Caco-2 (cell line): Measurements from ENCODE around the gene TMEM161A. TPM values are rescaled to one million over a fixed set of nuclear protein-coding genes. Genes with fewer than 3 reads are reported as not detected.

Experiments
- BruUV-seq: library from RNA; stranded (reverse); fragments of 400-500 nt; replicated peaks from 2 replicates; lab custom pipeline; 2021; lab: Mats Ljungman, UMichigan
- CTCF ChIA-PET: fragments of 300-600 bp; sonication (Branson Sonifier 250); formaldehyde crosslinking; loops from one replicate; lab custom pipeline; 2022; ENCODE audit warnings: antibody characterized with exemption; lab: Charles Lee
- POLR2A ChIA-PET: fragments of 300-600 bp; sonication (Branson Sonifier 250); formaldehyde crosslinking; loops from one replicate; lab custom pipeline; 2022; ENCODE audit warnings: antibody characterized with exemption; lab: Charles Lee
- DNase-seq, 2 experiments: peaks; one replicate each; pipeline versions ENCODE4 v3.0.0 to v3.0.0-alpha.2; 2020 to 2022
- H3K27me3 ChIP-seq: replicated peaks from 2 replicates; pipeline ENCODE4 v1.6.0; 2011; ENCODE audit warnings: low read length; ENCODE audit not compliant: control insufficient read depth, insufficient read depth
- H3K36me3 ChIP-seq: 2 replicates; pipeline ENCODE4 v1.5.1; 2011; ENCODE audit warnings: low read length; ENCODE audit not compliant: control insufficient read depth, insufficient read depth
- H3K4me1 ChIP-seq: fragments of 250-450 bp; sonication (Bioruptor Pico); 2 replicates; pipeline ENCODE4 v1.5.1; 2020; ENCODE audit warnings: mild to moderate bottlenecking
- H3K4me3 ChIP-seq: 2 replicates; pipeline ENCODE4 v1.5.1; 2011; ENCODE audit warnings: low read depth, mild to moderate bottlenecking, control low read depth, low read length
- H3K9me3 ChIP-seq: fragments of 250-450 bp; sonication (Bioruptor Pico); 2 replicates; pipeline ENCODE4 v1.5.1; 2020; ENCODE audit warnings: mild to moderate bottlenecking, moderate library complexity
- H3K27ac Mint-ChIP-seq: one replicate; pipeline ENCODE4 v1.8.0; 2022; ENCODE audit warnings: mixed read lengths; ENCODE audit not compliant: unreplicated experiment
- H3K27me3 Mint-ChIP-seq: one replicate; pipeline ENCODE4 v1.8.0; 2022; ENCODE audit warnings: mixed read lengths; ENCODE audit not compliant: insufficient read depth, unreplicated experiment
- H3K36me3 Mint-ChIP-seq: one replicate; pipeline ENCODE4 v1.8.0; 2022; ENCODE audit warnings: mild to moderate bottlenecking, mixed read lengths; ENCODE audit not compliant: insufficient read depth, unreplicated experiment
- H3K4me1 Mint-ChIP-seq: one replicate; pipeline ENCODE4 v1.8.0; 2022; ENCODE audit warnings: low read depth, mixed read lengths; ENCODE audit not compliant: unreplicated experiment
- H3K4me3 Mint-ChIP-seq: one replicate; pipeline ENCODE4 v1.8.0; 2022; ENCODE audit warnings: mild to moderate bottlenecking, moderate library complexity, mixed read lengths; ENCODE audit not compliant: unreplicated experiment
- H3K9me3 Mint-ChIP-seq: one replicate; pipeline ENCODE4 v1.8.0; 2022; ENCODE audit warnings: mixed read lengths; ENCODE audit not compliant: unreplicated experiment
- intact Hi-C: fragments of 100-400 bp; cut with micrococcal nuclease; formaldehyde crosslinking; loops from one replicate; pipeline ENCODE4 v1.10.0; 2022; ENCODE audit not compliant: unreplicated experiment
- total RNA-seq: library from RNA; stranded (reverse); gene quantifications from 2 replicates; pipeline ENCODE4 v1.2.3, GENCODE V29; 2022
- TF ChIP-seq, protein P1 (sequence below), 2 experiments: fragments of 200-600 bp in 1 of 2; IDR thresholded peaks; 1 replicate in 1 of 2; 2 replicates in 1 of 2; pipeline versions ENCODE4 v1.5.1 to v1.8.0; 2011 to 2022; ENCODE audit warnings: antibody characterized with exemption in 1 of 2, control low read depth in 1 of 2, inconsistent platforms in 1 of 2, low read depth in 1 of 2, low read length in 1 of 2, mild to moderate bottlenecking in 1 of 2, moderate library complexity in 1 of 2; ENCODE audit not compliant: insufficient read depth in 1 of 2, severe bottlenecking in 1 of 2, unreplicated experiment in 1 of 2

Gene TMEM161A
- total RNA-seq, 1 experiment from 2014 or later, result 36.9 TPM

DNA sequence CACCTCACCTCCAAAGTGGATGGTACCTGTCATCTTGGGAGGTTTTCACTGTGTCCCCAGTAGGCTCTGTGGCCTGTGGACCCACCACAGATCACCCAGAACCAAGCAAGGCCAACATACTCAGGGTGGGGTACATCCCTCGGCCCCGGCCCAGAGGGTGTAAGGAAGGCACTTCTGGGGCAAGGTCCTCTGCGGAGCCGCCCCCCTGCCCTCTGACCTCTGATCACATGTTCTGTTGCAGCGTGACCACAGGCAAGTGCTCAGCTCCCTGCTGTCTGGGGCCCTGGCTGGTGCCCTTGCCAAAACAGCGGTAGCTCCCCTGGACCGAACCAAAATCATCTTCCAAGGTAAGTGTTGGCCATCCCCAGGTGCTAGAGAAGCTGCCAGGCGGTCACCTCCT is 36.7 kb downstream of the TMEM161A start:
- Histone ChIP-seq H3K36me3 (no peaks in the 10 kb centered on the region), H3K9me3 (no peaks in the 10 kb centered on the region), H3K4me3 (no peak overlapping the region), H3K4me1 (peaks cover 45% of the 10 kb centered on the region), H3K27me3 (no peaks in the 10 kb centered on the region)
- intact Hi-C loops, result no loop called here
- no peak for DNase-seq
- BruUV-seq, result no TSS peak
- no peaks in the 10 kb centered on the region for H3K36me3 Mint-ChIP-seq
- no peaks in the 10 kb centered on the region for H3K9me3 Mint-ChIP-seq
- no peak overlapping the region for H3K27ac Mint-ChIP-seq
- TF ChIP-seq, protein P1, sequence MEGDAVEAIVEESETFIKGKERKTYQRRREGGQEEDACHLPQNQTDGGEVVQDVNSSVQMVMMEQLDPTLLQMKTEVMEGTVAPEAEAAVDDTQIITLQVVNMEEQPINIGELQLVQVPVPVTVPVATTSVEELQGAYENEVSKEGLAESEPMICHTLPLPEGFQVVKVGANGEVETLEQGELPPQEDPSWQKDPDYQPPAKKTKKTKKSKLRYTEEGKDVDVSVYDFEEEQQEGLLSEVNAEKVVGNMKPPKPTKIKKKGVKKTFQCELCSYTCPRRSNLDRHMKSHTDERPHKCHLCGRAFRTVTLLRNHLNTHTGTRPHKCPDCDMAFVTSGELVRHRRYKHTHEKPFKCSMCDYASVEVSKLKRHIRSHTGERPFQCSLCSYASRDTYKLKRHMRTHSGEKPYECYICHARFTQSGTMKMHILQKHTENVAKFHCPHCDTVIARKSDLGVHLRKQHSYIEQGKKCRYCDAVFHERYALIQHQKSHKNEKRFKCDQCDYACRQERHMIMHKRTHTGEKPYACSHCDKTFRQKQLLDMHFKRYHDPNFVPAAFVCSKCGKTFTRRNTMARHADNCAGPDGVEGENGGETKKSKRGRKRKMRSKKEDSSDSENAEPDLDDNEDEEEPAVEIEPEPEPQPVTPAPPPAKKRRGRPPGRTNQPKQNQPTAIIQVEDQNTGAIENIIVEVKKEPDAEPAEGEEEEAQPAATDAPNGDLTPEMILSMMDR (IDR thresholded peaks at IDR 0.05; ENCODE audit: insufficient read depth in 1 of 2, low read depth in 1 of 2, low read length in 1 of 2, severe bottlenecking in 1 of 2, unreplicated experiment in 1 of 2), result no peak
- H3K27me3 Mint-ChIP-seq, result no peaks in the 10 kb centered on the region
- ChIA-PET POLR2A (no interaction called here), CTCF (no interaction called here)
- no peak overlapping the region for H3K4me3 Mint-ChIP-seq
- peaks cover 8% of the 10 kb centered on the region for H3K4me1 Mint-ChIP-seq

DNA sequence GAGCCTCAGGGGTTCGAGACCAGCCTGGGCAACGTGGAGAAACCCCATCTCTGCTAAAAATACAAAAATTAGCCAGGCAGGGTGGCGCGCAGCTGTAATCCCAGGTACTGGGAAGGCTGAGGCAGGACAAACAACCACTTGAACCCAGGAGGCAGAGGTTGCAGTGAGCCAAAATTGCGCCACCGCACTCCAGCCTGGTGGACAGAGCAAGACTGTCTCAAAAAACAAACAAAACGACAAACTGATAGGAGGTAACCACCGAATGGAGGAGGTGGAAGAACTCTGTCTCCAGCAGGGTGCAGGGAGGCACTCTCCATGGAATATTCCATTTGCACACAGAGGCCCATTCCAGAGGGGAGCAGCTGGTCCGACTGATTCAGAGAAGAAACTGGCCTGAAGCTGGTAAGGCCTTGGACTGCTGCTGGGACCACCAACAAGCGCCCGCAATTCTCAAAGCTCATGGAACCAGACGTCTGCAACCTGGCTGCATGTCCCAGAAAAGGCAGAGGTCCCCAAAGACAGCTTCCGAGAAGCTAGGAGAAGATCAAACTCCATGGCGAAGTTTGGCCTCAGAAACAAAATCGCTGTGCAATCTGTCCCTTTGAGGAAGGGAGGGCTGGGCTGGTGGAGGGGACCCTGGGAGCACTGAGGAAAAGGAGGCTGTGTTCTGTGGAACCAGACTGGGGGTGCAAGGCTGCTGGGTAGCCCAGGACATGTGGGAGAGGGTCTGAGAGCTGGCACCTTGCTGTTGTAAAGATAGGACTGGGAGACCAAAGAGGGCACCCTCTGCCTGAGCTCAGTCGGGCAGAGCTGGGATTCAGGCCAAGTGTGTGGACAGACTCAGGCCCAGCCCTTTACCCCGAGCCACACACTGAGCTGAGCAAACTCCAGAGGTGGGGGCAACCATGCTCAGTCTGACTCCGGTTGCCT is 39.3 kb downstream of the TMEM161A start:
- H3K27ac Mint-ChIP-seq, result peak overlapping the region; percentile 63
- DNase-seq, result peak in 1 of 2 experiments; percentile 24
- no peaks in the 10 kb centered on the region for H3K9me3 Mint-ChIP-seq
- intact Hi-C loops, result no loop called here
- no peaks in the 10 kb centered on the region for H3K27me3 Mint-ChIP-seq
- no peaks in the 10 kb centered on the region for H3K9me3 ChIP-seq
- BruUV-seq, result no TSS peak
- no peaks in the 10 kb centered on the region for H3K36me3 ChIP-seq
- H3K4me3 Mint-ChIP-seq, result no peak overlapping the region
- POLR2A ChIA-PET, result no interaction called here
- peaks cover 14% of the 10 kb centered on the region for H3K4me1 Mint-ChIP-seq
- TF ChIP-seq, protein P1 (IDR thresholded peaks at IDR 0.05; ENCODE audit: insufficient read depth in 1 of 2, low read depth in 1 of 2, low read length in 1 of 2, severe bottlenecking in 1 of 2, unreplicated experiment in 1 of 2), result no peak
- H3K27me3 ChIP-seq, result no peaks in the 10 kb centered on the region
- CTCF ChIA-PET, result interaction anchor here (0.6 kb wide), 1 partner anchor 17 kb away, joined by 3 read pairs; no protein-coding TSS in a partner anchor
- no peaks in the 10 kb centered on the region for H3K36me3 Mint-ChIP-seq
- H3K4me1 ChIP-seq, result peaks cover 53% of the 10 kb centered on the region
- H3K4me3 ChIP-seq, result no peak overlapping the region

DNA sequence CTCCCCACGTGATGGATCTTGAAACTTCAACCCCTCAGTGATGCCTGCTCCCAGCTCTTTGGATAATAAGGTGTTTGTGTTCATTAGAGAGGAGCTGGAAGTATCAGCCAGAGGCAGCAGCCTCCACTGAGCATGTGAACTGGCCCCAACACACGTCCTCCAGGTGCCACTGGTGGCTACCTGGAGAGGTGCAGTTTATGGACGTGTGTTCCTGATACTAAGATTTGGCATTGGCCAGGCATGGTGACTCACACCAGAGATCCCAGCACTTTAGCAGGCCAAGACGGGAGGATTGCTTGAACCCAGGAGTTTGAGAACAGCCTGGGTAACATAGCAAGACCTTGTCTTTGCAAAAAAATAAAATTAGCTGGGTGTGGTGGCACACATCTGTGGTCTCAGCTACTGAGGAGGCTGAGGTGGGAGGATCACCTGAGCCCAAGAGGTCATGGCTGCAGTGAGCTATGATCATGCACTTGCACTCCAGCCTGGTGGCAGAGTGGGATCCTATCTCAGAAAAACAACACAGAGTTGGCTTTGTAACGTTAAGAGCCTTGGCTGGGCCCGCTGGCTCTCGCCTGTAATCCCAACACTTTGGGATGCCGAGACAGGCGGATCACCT is 40.1 kb downstream of the TMEM161A start:
- TF ChIP-seq, protein P1 (IDR thresholded peaks at IDR 0.05; ENCODE audit: insufficient read depth in 1 of 2, low read depth in 1 of 2, low read length in 1 of 2, severe bottlenecking in 1 of 2, unreplicated experiment in 1 of 2), result no peak
- Mint-ChIP-seq H3K4me3 (no peak overlapping the region), H3K36me3 (no peaks in the 10 kb centered on the region), H3K9me3 (no peaks in the 10 kb centered on the region), H3K4me1 (peaks cover 14% of the 10 kb centered on the region), H3K27me3 (no peaks in the 10 kb centered on the region), H3K27ac (no peak overlapping the region)
- POLR2A ChIA-PET, result no interaction called here
- Histone ChIP-seq H3K4me3 (no peak overlapping the region), H3K9me3 (no peaks in the 10 kb centered on the region), H3K36me3 (no peaks in the 10 kb centered on the region), H3K27me3 (no peaks in the 10 kb centered on the region), H3K4me1 (peaks cover 50% of the 10 kb centered on the region)
- DNase-seq, result no peak
- BruUV-seq, result no TSS peak
- intact Hi-C loops, result no loop called here
- CTCF ChIA-PET, result interaction anchor here (0.8 to 1.7 kb wide), 2 partner anchors 7 to 18 kb away, joined by 3 to 4 read pairs; no protein-coding TSS in a partner anchor
